Loucy (cell line): Measurements from ENCODE around the gene ZFAND3.

Experiments
- H2AFZ ChIP-seq: fragments of 200-600 bp; sonication (generic); 2 replicates; pipeline ENCODE4 v1.6.0; 2016; ENCODE audit warnings: antibody characterized with exemption, mild to moderate bottlenecking, low read length, moderate library complexity
- H3F3A ChIP-seq: fragments of 200-600 bp; 2 replicates; pipeline ENCODE4 v1.6.0; 2016; ENCODE audit warnings: antibody characterized with exemption, low read depth, mild to moderate bottlenecking
- H3K27me3 ChIP-seq: fragments of 200-600 bp; sonication (generic); 2 replicates; pipeline ENCODE4 v1.6.1; 2014; ENCODE audit warnings: low read length, mild to moderate bottlenecking; ENCODE audit not compliant: insufficient read depth, poor library complexity, severe bottlenecking
- H3K36me3 ChIP-seq: fragments of 200-600 bp; sonication (generic); 2 replicates; pipeline ENCODE4 v1.6.1; 2016; ENCODE audit warnings: low read length; ENCODE audit not compliant: insufficient read depth
- H3K4me1 ChIP-seq: fragments of 200-600 bp; sonication (generic); 2 replicates; pipeline ENCODE4 v1.5.1; 2014; ENCODE audit warnings: low read length, mild to moderate bottlenecking; ENCODE audit not compliant: insufficient read depth, poor library complexity, severe bottlenecking
- H3K4me2 ChIP-seq: fragments of 200-600 bp; sonication (generic); 2 replicates; pipeline ENCODE4 v1.6.0; 2014; ENCODE audit warnings: antibody characterized with exemption, low read length, low read depth, mild to moderate bottlenecking; ENCODE audit not compliant: poor library complexity, severe bottlenecking
- H3K4me3 ChIP-seq: fragments of 200-600 bp; sonication (generic); 2 replicates; pipeline ENCODE4 v1.5.1; 2014; ENCODE audit warnings: low read length, mild to moderate bottlenecking, mixed read lengths; ENCODE audit not compliant: poor library complexity, severe bottlenecking
- H3K79me2 ChIP-seq: fragments of 200-600 bp; sonication (generic); 2 replicates; pipeline ENCODE4 v1.6.1; 2014; ENCODE audit warnings: low read length; ENCODE audit not compliant: insufficient read depth
- H3K9ac ChIP-seq: fragments of 200-600 bp; sonication (generic); 2 replicates; pipeline ENCODE4 v1.6.0; 2014; ENCODE audit warnings: mild to moderate bottlenecking, low read depth, low read length, moderate library complexity; ENCODE audit not compliant: poor library complexity, severe bottlenecking
- H3K9me2 ChIP-seq: fragments of 200-600 bp; sonication (generic); replicated peaks from 2 replicates; pipeline ENCODE4 v1.6.1; 2016; ENCODE audit warnings: low read depth, low read length, mixed read lengths
- H3K9me3 ChIP-seq: fragments of 200-600 bp; sonication (generic); 2 replicates; pipeline ENCODE4 v1.6.1; 2014; ENCODE audit warnings: mild to moderate bottlenecking, antibody characterized with exemption, low read length, low read depth; ENCODE audit not compliant: insufficient read depth
- H4K20me1 ChIP-seq: fragments of 200-600 bp; sonication (generic); 2 replicates; pipeline ENCODE4 v1.6.0; 2014; ENCODE audit warnings: antibody characterized with exemption, low read length, mild to moderate bottlenecking; ENCODE audit not compliant: insufficient read depth, poor library complexity, severe bottlenecking
- CTCF ChIP-seq: fragments of 200-600 bp; sonication (generic); conservative IDR thresholded peaks from 2 replicates; pipeline ENCODE4 v1.5.1; 2014; ENCODE audit warnings: mild to moderate bottlenecking, antibody characterized with exemption, low read length
- EZH2phosphoT487 ChIP-seq: fragments of 200-600 bp; IDR thresholded peaks from 2 replicates; pipeline ENCODE4 v1.6.1; 2018; ENCODE audit warnings: antibody characterized with exemption, mild to moderate bottlenecking, moderate library complexity, borderline replicate concordance

ZFAND3 gene

GRCh38 chr6:37972994-37973757 lies 153.6 kb downstream of the ZFAND3 start:
- Histone ChIP-seq H3K79me2 (peaks cover 91% of the 10 kb centered on the region), H3K27me3 (no peaks in the 10 kb centered on the region), H2AFZ (no peak overlapping the region), H4K20me1 (no peaks in the 10 kb centered on the region), H3K9me3 (peaks cover 18% of the 10 kb centered on the region), H3K4me2 (peak overlapping the region; percentile 72), H3F3A (peaks cover 6% of the 10 kb centered on the region), H3K4me1 (peaks cover 37% of the 10 kb centered on the region), H3K9me2 (no peaks in the 10 kb centered on the region), H3K4me3 (peak overlapping the region; percentile 37), H3K36me3 (peaks cover 13% of the 10 kb centered on the region), H3K9ac (peak overlapping the region; percentile 33)
- no peak for TF ChIP-seq CTCF
- no peak for TF ChIP-seq EZH2phosphoT487

GRCh38 chr6:37974381-37974780 lies 154.9 kb downstream of the ZFAND3 start:
- Histone ChIP-seq H3K9ac (no peak overlapping the region), H3K4me1 (peaks cover 33% of the 10 kb centered on the region), H3K4me3 (no peak overlapping the region), H3K79me2 (peaks cover 91% of the 10 kb centered on the region), H3F3A (peaks cover 6% of the 10 kb centered on the region), H3K9me2 (no peaks in the 10 kb centered on the region), H3K9me3 (peaks cover 18% of the 10 kb centered on the region), H2AFZ (no peak overlapping the region), H3K36me3 (peaks cover 13% of the 10 kb centered on the region), H3K4me2 (no peak overlapping the region), H4K20me1 (peaks cover under 1% of the 10 kb centered on the region), H3K27me3 (no peaks in the 10 kb centered on the region)
- TF ChIP-seq CTCF (no peak), EZH2phosphoT487 (no peak)

GRCh38 chr6:37974943-37975342 lies 155.4 kb downstream of the ZFAND3 start:
- no peak for TF ChIP-seq CTCF

More at GRCh38 chr6:37974943-37975342, 155.4 kb downstream of the ZFAND3 start:
- Histone ChIP-seq H3K4me3 (no peak overlapping the region), H3K27me3 (no peaks in the 10 kb centered on the region), H3K9ac (no peak overlapping the region), H3K36me3 (peaks cover 13% of the 10 kb centered on the region), H3F3A (peaks cover 6% of the 10 kb centered on the region), H4K20me1 (peaks cover 4% of the 10 kb centered on the region), H3K4me1 (peaks cover 39% of the 10 kb centered on the region), H2AFZ (no peak overlapping the region), H3K79me2 (peaks cover 92% of the 10 kb centered on the region), H3K9me2 (no peaks in the 10 kb centered on the region), H3K9me3 (peaks cover 18% of the 10 kb centered on the region), H3K4me2 (no peak overlapping the region)
